CD4-positive, alpha-beta memory T cell (primary cell): ENCODE data around the gene LGR6. TPM values are rescaled to one million over a fixed set of nuclear protein-coding genes. Genes with fewer than 3 reads are reported as not detected.

Source experiments
- CTCF ChIA-PET: fragments of 350-600 bp; sonication (Branson Sonifier 250); formaldehyde crosslinking; loops from one replicate; lab custom pipeline; 2021; ENCODE audit warnings: inconsistent platforms; ENCODE audit not compliant: partially characterized antibody; lab: Charles Lee
- POLR2A ChIA-PET: fragments of 350-600 bp; sonication (Branson Sonifier 250); formaldehyde crosslinking; loops from one replicate; lab custom pipeline; 2021; ENCODE audit not compliant: partially characterized antibody; lab: Charles Lee
- DNase-seq, 5 donors: peaks; one replicate each; pipeline versions ENCODE4 v3.0.0 to v3.0.0-alpha.2; 2020 to 2022; ENCODE audit warnings: mixed read lengths in 1 of 5
- H3K27ac ChIP-seq: one replicate; pipeline ENCODE4 v1.7.0; 2013; ENCODE audit warnings: low read depth, low read length
- H3K27me3 ChIP-seq: 2 replicates; pipeline ENCODE4 v1.7.0; 2013; ENCODE audit warnings: mild to moderate bottlenecking, low read length, moderate library complexity; ENCODE audit not compliant: insufficient read depth
- H3K36me3 ChIP-seq: 2 replicates; pipeline ENCODE4 v1.7.0; 2013; ENCODE audit warnings: mild to moderate bottlenecking, low read length, moderate library complexity; ENCODE audit not compliant: insufficient read depth
- H3K4me1 ChIP-seq: 2 replicates; pipeline ENCODE4 v1.7.0; 2013; ENCODE audit warnings: mild to moderate bottlenecking, low read length, moderate library complexity; ENCODE audit not compliant: insufficient read depth
- H3K4me3 ChIP-seq, 2 donors: one replicate each; pipeline ENCODE4 v1.7.0; 2013; ENCODE audit warnings: low read length in 2 of 2, mild to moderate bottlenecking in 1 of 2
- H3K9me3 ChIP-seq, 2 donors: one replicate each; pipeline ENCODE4 v1.7.0; 2013; ENCODE audit warnings: low read length in 2 of 2, control low read depth in 1 of 2; ENCODE audit not compliant: control insufficient read depth in 1 of 2
- H3K27ac Mint-ChIP-seq, 7 donors: one replicate each; pipeline ENCODE4 v1.8.0; 2020 to 2021; ENCODE audit warnings: mixed read lengths in 7 of 7, mild to moderate bottlenecking in 6 of 7, inconsistent platforms in 3 of 7, moderate library complexity in 3 of 7
- H3K27me3 Mint-ChIP-seq, 2 donors: one replicate each; pipeline ENCODE4 v1.8.0; 2020 to 2021; ENCODE audit warnings: mixed read lengths in 2 of 2
- H3K36me3 Mint-ChIP-seq, 2 donors: one replicate each; pipeline ENCODE4 v1.8.0; 2020 to 2021; ENCODE audit warnings: mixed read lengths in 2 of 2, inconsistent platforms in 1 of 2, mild to moderate bottlenecking in 1 of 2
- H3K4me1 Mint-ChIP-seq, 4 donors: one replicate each; pipeline ENCODE4 v1.8.0; 2020 to 2021; ENCODE audit warnings: mixed read lengths in 4 of 4, mild to moderate bottlenecking in 1 of 4
- H3K4me3 Mint-ChIP-seq, 8 donors: one replicate each; pipeline ENCODE4 v1.8.0; 2020 to 2021; ENCODE audit warnings: mixed read lengths in 8 of 8, mild to moderate bottlenecking in 7 of 8, moderate library complexity in 6 of 8, inconsistent platforms in 3 of 8
- H3K9me3 Mint-ChIP-seq, 8 donors: one replicate each; pipeline ENCODE4 v1.8.0; 2020 to 2021; ENCODE audit warnings: mixed read lengths in 8 of 8, mild to moderate bottlenecking in 5 of 8, inconsistent platforms in 3 of 8, moderate library complexity in 1 of 8
- intact Hi-C: fragments of 100-400 bp; cut with micrococcal nuclease; formaldehyde crosslinking; loops from one replicate; pipeline ENCODE4 v1.15.1; 2023
- polyA plus RNA-seq, 2 donors: library from polyadenylated mRNA; unstranded; fragments of 300-500 nt; fragmentation: Illumina TruSeq; gene quantifications; one replicate each; pipeline ENCODE4 v1.2.3, GENCODE V29; 2021
- total RNA-seq, 2 experiments: library from RNA; stranded (reverse); gene quantifications; one replicate each; pipeline ENCODE4 v1.2.3, GENCODE V29; 2021

The LGR6 gene
- total and polyA plus RNA-seq, 4 experiments from 2014 or later: 0.16 to 0.33 (median 0.17) TPM; not detected in 1

- no peak overlapping the region for H3K4me3 Mint-ChIP-seq
- peak overlapping the region in 3 of 7 donors; percentile 66 to 86 (median 68) for H3K27ac Mint-ChIP-seq
- CTCF ChIA-PET: interaction anchor here (0.9 to 2.7 kb wide), 6 partner anchors 8 to 38 kb away, joined by 3 to 14 read pairs (median 4); partner anchors contain the start of gene PTPN7
- no peaks in the 10 kb centered on the region for H3K9me3 ChIP-seq
- no peak for DNase-seq
- peaks cover 0 to 1% (median 0%) of the 10 kb centered on the region in 8 donors for H3K9me3 Mint-ChIP-seq
- H3K4me3 ChIP-seq: no peak overlapping the region
- peaks cover 24 to 37% (median 29%) of the 10 kb centered on the region in 4 donors for H3K4me1 Mint-ChIP-seq
- H3K36me3 Mint-ChIP-seq: peaks cover 17 to 55% of the 10 kb centered on the region in 2 donors
- H3K36me3 ChIP-seq: peaks cover 40% of the 10 kb centered on the region
- POLR2A ChIA-PET: interaction anchor here (9.2 kb wide), 1 partner anchor 12 kb away, joined by 164 read pairs; the partner anchor contains the start of gene PTPN7
- intact Hi-C loops: no loop called here
- no peaks in the 10 kb centered on the region for H3K27me3 ChIP-seq
- peak overlapping the region; percentile 20 for H3K27ac ChIP-seq
- H3K4me1 ChIP-seq: peaks cover 24% of the 10 kb centered on the region
- H3K27me3 Mint-ChIP-seq: no peaks in the 10 kb centered on the region
These were observed 46.6 kb upstream of the LGR6 start for GRCh38 chr1:202146993-202147392.

- peaks cover 12 to 26% (median 18%) of the 10 kb centered on the region in 4 donors for H3K4me1 Mint-ChIP-seq
- Histone ChIP-seq H3K27ac (no peak overlapping the region), H3K36me3 (peaks cover 54% of the 10 kb centered on the region), H3K4me1 (peaks cover 10% of the 10 kb centered on the region), H3K9me3 (no peaks in the 10 kb centered on the region), H3K27me3 (no peaks in the 10 kb centered on the region), H3K4me3 (no peak overlapping the region)
- no peak for DNase-seq
- peak overlapping the region in 5 of 7 donors; percentile 36 to 84 (median 75) for H3K27ac Mint-ChIP-seq
- intact Hi-C loops: no loop called here
- no peaks in the 10 kb centered on the region for H3K9me3 Mint-ChIP-seq
- ChIA-PET POLR2A (interaction anchor here (9.2 kb wide), 1 partner anchor 10 kb away, joined by 164 read pairs; the partner anchor contains the start of gene PTPN7), CTCF (interaction anchor here (1.2 to 1.3 kb wide), 2 partner anchors 12 to 13 kb away, joined by 4 read pairs; partner anchors contain the start of gene PTPN7)
- H3K36me3 Mint-ChIP-seq: peaks cover 20 to 64% of the 10 kb centered on the region in 2 donors
- H3K27me3 Mint-ChIP-seq: no peaks in the 10 kb centered on the region
- no peak overlapping the region for H3K4me3 Mint-ChIP-seq
These were observed 45.2 kb upstream of the LGR6 start for GRCh38 chr1:202148391-202148790.

GRCh38 chr1:202149566-202149965 lies 44.0 kb upstream of the LGR6 start:
- no peaks in the 10 kb centered on the region for H3K9me3 ChIP-seq
- DNase-seq: no peak
- H3K4me3 ChIP-seq: no peak overlapping the region
- ChIA-PET POLR2A (interaction anchor here (9.2 kb wide), 1 partner anchor 9 kb away, joined by 164 read pairs; the partner anchor contains the start of gene PTPN7), CTCF (interaction anchor here (2.0 kb wide), 1 partner anchor 15 kb away, joined by 5 read pairs; no protein-coding TSS in a partner anchor)
- peaks cover 65% of the 10 kb centered on the region for H3K36me3 ChIP-seq
- intact Hi-C loops: no loop called here
- H3K27me3 ChIP-seq: no peaks in the 10 kb centered on the region
- no peak overlapping the region for H3K27ac ChIP-seq
- no peaks in the 10 kb centered on the region for H3K9me3 Mint-ChIP-seq
- H3K4me1 ChIP-seq: peaks cover 15% of the 10 kb centered on the region
- peaks cover 12 to 27% (median 17%) of the 10 kb centered on the region in 4 donors for H3K4me1 Mint-ChIP-seq
- H3K27me3 Mint-ChIP-seq: no peaks in the 10 kb centered on the region
- no peak overlapping the region for H3K4me3 Mint-ChIP-seq
- H3K36me3 Mint-ChIP-seq: peaks cover 28 to 67% of the 10 kb centered on the region in 2 donors
- H3K27ac Mint-ChIP-seq: peak overlapping the region in 1 of 7 donors; percentile 48

GRCh38 chr1:202150187-202150586 lies 43.4 kb upstream of the LGR6 start:
- Histone ChIP-seq H3K36me3 (peaks cover 72% of the 10 kb centered on the region), H3K4me1 (peaks cover 17% of the 10 kb centered on the region), H3K27me3 (no peaks in the 10 kb centered on the region), H3K4me3 (no peak overlapping the region), H3K27ac (no peak overlapping the region), H3K9me3 (no peaks in the 10 kb centered on the region)
- CTCF ChIA-PET: interaction anchor here (2.0 kb wide), 1 partner anchor 15 kb away, joined by 5 read pairs; no protein-coding TSS in a partner anchor
- no peaks in the 10 kb centered on the region for H3K9me3 Mint-ChIP-seq
- no peaks in the 10 kb centered on the region for H3K27me3 Mint-ChIP-seq
- no peak for DNase-seq
- POLR2A ChIA-PET: interaction anchor here (9.2 kb wide), 1 partner anchor 9 kb away, joined by 164 read pairs; the partner anchor contains the start of gene PTPN7
- intact Hi-C loops: no loop called here
- H3K4me3 Mint-ChIP-seq: no peak overlapping the region
- H3K27ac Mint-ChIP-seq: peak overlapping the region in 2 of 7 donors; percentile 12 to 57
- H3K4me1 Mint-ChIP-seq: peaks cover 17 to 29% (median 22%) of the 10 kb centered on the region in 4 donors
- peaks cover 34 to 73% of the 10 kb centered on the region in 2 donors for H3K36me3 Mint-ChIP-seq

DNA sequence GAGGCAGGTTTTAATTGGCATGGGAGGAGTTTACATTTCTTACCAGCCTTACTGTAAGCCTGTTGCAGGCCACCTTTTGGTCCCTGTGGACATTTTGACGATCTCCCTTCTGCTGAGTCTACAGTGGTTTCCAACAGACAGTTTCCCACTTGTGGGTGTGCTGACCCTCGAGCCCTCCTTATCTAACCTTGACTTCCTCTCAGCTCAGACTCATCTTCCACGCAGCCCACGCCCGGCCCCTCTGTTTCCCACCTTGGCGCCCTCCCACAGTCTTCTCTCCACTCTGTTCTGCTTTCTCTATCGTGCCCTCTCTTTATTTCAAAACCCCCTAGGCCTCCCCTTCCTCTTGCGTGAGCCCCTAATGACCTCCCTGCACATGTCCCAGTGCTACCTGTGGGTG lies 43.0 kb upstream of the LGR6 start:
- H3K36me3 Mint-ChIP-seq: peaks cover 38 to 72% of the 10 kb centered on the region in 2 donors
- peaks cover 17 to 29% (median 21%) of the 10 kb centered on the region in 4 donors for H3K4me1 Mint-ChIP-seq
- CTCF ChIA-PET: interaction anchor here (2.0 to 2.4 kb wide), 2 partner anchors 12 to 16 kb away, joined by 5 to 7 read pairs; no protein-coding TSS in a partner anchor

DNA sequence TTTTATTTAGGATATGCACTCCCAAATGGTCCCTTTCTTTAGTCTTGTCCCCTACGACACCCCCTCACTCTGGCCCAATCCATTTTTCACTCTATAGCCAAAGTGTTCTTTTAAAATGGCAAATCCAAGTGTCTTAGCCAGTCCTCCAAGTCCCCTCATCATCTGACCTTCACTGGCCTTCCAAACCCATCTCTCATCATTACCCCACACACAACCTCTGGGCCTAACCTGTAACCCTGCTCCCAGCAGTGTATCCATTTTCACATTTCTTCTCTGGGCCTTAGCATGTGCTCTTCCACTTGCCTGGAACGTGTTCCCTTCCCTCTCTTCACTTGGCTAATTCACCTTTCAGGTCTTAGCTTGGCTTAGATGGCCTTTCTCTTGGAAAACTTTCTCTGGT lies 42.6 kb upstream of the LGR6 start:
- no peak for DNase-seq
- no peak overlapping the region for H3K4me3 ChIP-seq
- Mint-ChIP-seq H3K9me3 (no peaks in the 10 kb centered on the region), H3K4me1 (peaks cover 19 to 30% (median 24%) of the 10 kb centered on the region in 4 donors), H3K4me3 (no peak overlapping the region), H3K27ac (peak overlapping the region; percentile 3 to 74 (median 43)), H3K36me3 (peaks cover 41 to 75% of the 10 kb centered on the region in 2 donors), H3K27me3 (no peaks in the 10 kb centered on the region)
- H3K27me3 ChIP-seq: no peaks in the 10 kb centered on the region
- ChIA-PET POLR2A (interaction anchor here (5.0 kb wide), 1 partner anchor 11 kb away, joined by 30 read pairs; the partner anchor contains the start of gene PTPN7), CTCF (interaction anchor here (1.0 to 2.4 kb wide), 6 partner anchors 9 to 35 kb away, joined by 3 to 7 read pairs (median 4); partner anchors contain the start of gene PTPN7)
- intact Hi-C loops: no loop called here
- no peaks in the 10 kb centered on the region for H3K9me3 ChIP-seq
- peaks cover 80% of the 10 kb centered on the region for H3K36me3 ChIP-seq
- peaks cover 20% of the 10 kb centered on the region for H3K4me1 ChIP-seq
- no peak overlapping the region for H3K27ac ChIP-seq

More for the DNA sequence above, 43.0 kb upstream of the LGR6 start:
- Histone ChIP-seq H3K27ac (no peak overlapping the region), H3K36me3 (peaks cover 76% of the 10 kb centered on the region), H3K4me3 (no peak overlapping the region), H3K27me3 (no peaks in the 10 kb centered on the region), H3K9me3 (no peaks in the 10 kb centered on the region), H3K4me1 (peaks cover 17% of the 10 kb centered on the region)
- POLR2A ChIA-PET: interaction anchor here (5.0 to 9.2 kb wide), 2 partner anchors 8 to 11 kb away, joined by 30 to 164 read pairs; partner anchors contain the start of gene PTPN7
- no peak for DNase-seq
- H3K4me3 Mint-ChIP-seq: no peak overlapping the region
- intact Hi-C loops: no loop called here
- H3K9me3 Mint-ChIP-seq: no peaks in the 10 kb centered on the region
- no peaks in the 10 kb centered on the region for H3K27me3 Mint-ChIP-seq
- peak overlapping the region; percentile 43 to 74 (median 65) for H3K27ac Mint-ChIP-seq

DNA sequence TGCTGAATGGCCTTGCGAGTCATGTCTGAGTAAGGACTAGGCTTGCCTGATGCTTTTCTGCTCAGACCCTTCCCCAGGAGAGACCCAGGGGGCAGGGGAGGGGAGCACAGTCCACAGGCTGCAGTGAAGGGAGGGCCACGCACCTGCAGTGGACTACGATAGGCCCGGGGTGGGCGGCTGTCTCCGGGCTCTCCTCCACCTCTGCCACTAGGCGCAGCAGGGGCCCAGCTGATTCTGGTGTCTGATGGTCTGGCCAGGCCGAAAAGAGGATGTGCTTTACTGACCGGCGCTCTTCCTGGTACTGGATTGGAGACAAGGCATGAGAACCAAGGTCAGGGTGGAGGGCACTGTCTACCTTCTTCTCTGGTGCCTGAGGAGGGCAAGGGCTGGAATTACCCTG lies 41.2 kb upstream of the LGR6 start:
- Mint-ChIP-seq H3K4me1 (peaks cover 24 to 37% (median 30%) of the 10 kb centered on the region in 4 donors), H3K4me3 (no peak overlapping the region), H3K9me3 (no peaks in the 10 kb centered on the region), H3K27ac (peak overlapping the region in 3 of 7 donors; percentile 70 to 80 (median 79)), H3K36me3 (peaks cover 44 to 76% of the 10 kb centered on the region in 2 donors), H3K27me3 (no peaks in the 10 kb centered on the region)
- no peaks in the 10 kb centered on the region for H3K9me3 ChIP-seq
- H3K36me3 ChIP-seq: peaks cover 82% of the 10 kb centered on the region
- intact Hi-C loops: no loop called here
- H3K27me3 ChIP-seq: no peaks in the 10 kb centered on the region
- CTCF ChIA-PET: interaction anchor here (1.0 to 4.8 kb wide), 5 partner anchors 8 to 40 kb away, joined by 3 to 40 read pairs (median 5); partner anchors contain the start of genes LGR6 and PTPN7
- no peak for DNase-seq
- no peak overlapping the region for H3K4me3 ChIP-seq
- H3K4me1 ChIP-seq: peaks cover 34% of the 10 kb centered on the region
- POLR2A ChIA-PET: interaction anchor here (1.0 to 5.0 kb wide), 2 partner anchors 9 to 13 kb away, joined by 3 to 30 read pairs; partner anchors contain the start of gene PTPN7
- no peak overlapping the region for H3K27ac ChIP-seq
